HG02981 (cell line): ENCODE results near the gene FAM98C.

Source experiments
- ATAC-seq: cut with Tn5 transposase; IDR thresholded peaks from one replicate; pipeline ENCODE4 v1.9.1; 2021; ENCODE audit warnings: mild to moderate bottlenecking, moderate library complexity; ENCODE audit not compliant: unreplicated experiment

The FAM98C gene

DNA sequence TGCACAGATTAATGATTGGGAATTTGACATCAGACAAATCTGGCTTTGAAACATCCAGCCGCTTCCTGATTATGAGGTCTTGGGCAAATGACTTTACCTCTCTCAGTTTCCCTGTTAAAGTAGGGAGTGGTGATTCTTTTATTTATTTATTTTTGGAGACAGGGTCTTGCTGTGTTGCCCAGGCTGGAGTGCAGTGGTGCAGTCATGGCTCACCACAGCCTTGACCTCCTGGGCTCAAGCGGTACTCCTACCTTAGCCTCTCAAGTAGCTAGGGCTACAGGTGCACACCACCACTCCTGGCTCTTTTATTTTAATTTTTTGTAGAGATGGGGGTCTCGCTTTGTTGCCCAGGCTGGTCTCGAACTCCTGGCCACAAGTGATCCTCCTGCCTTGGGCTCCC, 25.8 kb upstream of the FAM98C start:
- ATAC-seq, result no peak

DNA sequence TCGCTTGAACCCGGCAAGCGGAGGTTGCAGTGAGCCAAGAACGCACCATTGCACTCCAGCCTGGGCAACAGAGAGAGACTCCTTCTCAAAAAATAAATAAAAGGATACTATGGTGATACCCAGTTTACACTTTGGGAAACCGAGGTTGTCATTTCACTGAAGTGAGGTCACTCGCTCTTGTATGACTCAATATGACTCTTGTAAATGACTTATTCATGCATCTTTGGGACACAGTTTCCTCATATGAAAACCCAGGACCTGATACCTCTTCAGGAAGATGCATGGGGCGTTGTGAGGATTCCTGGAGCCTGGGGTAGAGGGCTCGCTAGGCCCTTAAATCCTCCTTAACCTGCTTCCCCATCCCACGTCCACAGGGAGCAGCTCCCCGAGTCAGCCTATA, 24.0 kb upstream of the FAM98C start:
- ATAC-seq, result no peak

DNA sequence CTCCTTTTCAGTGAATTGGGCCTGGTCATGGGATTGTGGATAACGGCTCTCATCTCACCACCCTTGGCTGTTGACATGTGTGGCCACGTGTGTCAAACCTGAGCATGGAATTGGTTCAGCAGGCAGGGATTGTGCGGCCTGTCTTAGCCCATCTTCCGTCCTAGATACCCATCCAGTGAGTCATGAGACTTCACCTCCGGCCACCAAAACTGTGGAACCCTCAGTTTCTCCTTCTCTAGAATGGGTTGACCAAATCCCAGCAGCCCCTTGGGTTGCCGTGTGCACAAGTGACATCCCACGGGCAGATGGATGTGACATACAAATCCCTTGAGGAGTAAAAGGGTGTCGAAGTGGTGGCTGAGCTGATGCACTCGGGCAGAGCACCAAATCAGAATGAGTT, 21.8 kb upstream of the FAM98C start:
- ATAC-seq, result no peak

DNA sequence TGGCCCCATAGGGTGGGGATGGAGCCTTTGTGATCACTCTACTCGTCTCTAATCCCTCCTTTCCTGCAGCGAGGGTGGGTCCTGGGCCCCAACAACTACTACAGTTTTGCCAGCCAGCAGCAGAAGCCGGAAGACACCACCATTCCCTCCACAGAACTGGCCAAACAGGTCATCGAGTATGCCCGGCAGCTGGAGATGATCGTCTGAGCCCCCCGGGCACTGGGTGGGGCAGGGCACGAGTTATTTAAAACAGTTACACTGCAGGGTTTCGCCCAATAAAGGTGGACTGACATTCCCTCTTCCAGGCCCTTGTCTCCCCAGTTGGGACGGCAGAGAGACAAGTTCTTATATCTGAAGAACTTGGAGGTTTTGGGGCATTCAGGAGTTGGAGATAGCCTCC, 19.7 kb upstream of the FAM98C start:
- ATAC-seq, result no peak

- ATAC-seq, result no peak
Measured at GRCh38 chr19:38383743-38384142, 19.1 kb upstream of the FAM98C start.

- ATAC-seq, result no peak
Measured at GRCh38 chr19:38384209-38385027, 18.5 kb upstream of the FAM98C start.

DNA sequence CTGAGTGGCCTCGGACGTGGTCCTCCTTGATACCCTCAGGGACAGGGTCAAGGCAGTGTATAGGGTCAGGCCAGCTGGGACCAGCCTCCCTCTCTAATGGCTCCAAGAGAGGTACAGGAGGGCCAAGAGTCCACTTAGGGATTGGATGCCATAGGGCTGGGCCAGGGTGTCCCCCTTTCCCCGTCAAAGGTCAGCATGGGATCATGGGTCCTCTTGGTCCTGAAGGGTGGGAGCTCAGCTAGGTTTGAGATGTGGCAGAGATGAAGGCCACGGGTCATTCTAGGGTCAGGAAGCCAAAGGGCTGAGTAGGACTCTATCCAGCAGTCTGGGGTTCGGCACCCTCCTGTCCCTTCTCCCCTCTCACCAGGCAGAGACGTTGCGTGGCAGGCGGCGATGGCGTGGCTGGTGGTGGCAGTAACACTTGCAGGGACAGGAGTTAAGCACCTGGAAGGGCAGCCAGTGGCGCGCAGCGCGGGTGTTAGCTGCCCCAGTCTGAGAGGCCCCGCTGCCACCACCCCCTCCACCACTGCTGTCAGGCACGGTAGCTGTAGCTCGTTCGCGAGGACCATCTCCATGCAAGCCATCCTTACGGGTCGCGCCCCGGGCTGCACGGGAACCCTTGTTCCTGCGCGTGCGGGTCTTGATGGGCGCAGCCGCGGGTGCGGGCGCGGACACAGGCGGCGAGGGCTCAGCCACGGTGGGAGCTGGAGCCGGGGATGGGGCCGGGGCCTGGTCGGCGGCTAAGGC, 17.7 kb upstream of the FAM98C start:
- no peak for ATAC-seq

DNA sequence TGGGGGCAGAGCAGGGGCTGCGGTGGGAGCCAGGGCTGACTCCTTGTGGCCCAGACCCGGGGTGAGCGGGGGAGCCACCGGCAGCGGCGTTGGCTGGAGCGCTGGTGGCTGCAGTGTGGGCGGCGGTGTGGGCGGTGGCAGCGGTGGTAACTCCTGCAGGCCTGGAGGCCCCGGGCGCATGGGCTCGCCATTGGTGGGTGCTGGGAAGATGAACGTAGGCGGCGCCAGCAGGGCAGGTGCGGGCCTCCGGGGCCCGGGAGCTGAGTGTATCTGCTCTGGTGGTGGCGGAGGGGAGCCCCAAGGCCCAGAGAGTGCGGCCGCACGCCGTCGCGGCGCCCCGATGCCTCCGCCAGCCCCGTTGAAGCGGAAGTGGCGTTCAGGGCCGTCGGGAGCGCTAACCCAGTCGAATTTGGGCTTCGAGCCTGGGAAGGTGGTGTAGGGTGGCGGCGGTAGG, 17.1 kb upstream of the FAM98C start:
- ATAC-seq, result no peak

DNA sequence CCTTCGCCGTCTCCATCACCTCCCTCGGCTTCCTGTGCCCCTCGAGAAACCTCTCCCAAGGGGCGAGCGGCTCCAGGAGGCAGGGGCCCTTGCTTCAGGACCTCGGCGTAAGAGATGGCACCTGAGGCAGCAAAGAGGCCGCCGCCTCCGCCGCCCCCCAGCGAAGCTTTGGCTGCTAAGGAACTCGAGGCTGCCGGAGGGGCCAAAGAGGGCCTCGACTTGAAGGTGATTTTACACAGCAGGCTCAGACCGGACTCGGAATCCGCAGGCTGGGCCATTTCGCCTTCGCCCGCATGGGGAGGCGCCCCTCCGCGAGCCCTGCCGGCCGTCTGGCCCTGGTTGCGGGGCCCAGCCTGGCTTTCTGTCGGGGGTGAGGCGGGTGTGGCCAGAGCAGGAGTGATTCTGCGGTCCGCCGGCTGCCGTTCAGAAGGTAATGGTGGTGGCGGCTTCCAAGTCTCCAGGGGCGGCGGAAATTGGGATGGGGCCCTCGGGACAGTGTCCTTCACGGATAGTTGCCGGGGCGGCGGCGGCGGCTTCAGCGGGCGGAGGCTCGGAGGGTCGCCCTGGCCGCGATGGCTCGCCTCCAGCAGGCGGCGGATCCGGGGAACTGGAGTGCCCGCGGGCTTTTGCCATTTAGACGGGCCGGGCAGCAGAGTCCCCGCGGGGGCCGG, 16.5 kb upstream of the FAM98C start:
- ATAC-seq, result no peak

DNA sequence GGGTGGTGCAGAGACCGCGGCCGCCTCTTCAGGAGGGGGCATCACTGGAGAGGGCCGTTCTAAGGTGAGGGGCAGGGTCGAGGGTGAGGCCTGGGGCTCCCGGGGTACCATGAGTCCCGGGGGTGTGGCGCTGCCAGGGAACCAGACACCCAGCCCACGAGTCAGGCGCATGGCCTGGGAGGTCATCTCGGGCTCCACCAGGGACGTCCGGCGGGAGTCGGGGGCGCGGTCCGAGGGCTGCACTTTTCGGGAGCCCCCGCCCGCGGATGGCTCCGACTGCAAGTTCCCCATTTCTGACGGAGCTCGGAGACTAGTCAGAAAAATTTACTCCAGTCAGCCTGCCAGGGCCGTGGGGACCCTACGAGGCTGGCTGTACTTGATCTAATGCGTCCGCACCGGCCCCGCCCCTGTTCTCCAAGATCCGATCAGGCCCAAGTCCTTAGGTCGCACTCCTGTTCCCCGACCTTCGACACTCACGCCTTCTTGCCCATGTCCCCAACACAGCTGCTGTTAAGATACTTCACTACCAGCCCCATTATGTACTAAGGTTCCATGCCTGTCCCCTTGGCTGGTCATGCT, 15.8 kb upstream of the FAM98C start:
- ATAC-seq, result no peak

GRCh38 chr19:38387550-38388348, 15.1 kb upstream of the FAM98C start, which contains the start of gene GGN:
Gene GGN (minus strand): TSS chr19:38388034. CDS start chr19:38387261, 773 bp downstream.
- no peak for ATAC-seq

DNA sequence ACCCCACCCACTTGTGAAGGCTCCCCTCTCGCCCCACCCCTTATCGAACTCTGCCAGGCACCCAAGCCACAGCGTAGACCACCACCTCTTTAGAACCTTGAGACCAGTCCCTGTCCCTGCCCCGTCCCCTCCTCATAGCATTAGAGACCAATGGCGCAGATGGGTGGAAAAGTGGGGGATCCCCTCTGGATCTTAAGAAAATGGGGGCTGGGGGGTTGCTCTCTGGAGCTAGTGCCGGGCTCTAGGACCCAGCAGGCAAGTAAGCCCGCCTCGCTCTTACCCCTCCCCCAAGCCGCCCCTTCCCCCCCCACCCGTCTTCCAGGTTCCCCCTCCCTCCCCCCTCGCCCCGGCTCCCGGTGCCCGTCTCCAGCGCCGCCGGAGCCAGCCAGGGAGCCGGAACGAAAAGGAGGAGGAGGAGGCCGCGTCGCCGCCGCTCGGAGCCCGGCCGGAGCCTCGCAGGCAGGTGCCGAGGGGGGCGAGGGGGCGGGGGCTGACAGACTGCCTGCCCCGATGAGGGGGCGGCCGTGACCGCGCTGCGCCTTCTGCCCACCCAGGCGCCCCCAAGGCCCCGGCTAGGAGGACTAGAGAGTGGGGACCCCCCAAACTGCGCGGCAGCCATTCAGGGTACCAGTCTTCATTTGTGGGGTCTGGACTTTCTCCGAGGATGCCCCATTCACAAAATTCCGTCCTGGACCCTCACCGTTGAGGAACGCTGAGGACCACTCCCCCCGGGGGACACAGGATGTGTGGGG, 14.4 kb upstream of the FAM98C start, which contains the start of gene SPRED3:
SPRED3 (plus strand) TSS at position 349 of the 752 bp plus-strand sequence. CDS start 1,606 bp downstream, outside the sequence.
- ATAC-seq, result no peak

DNA sequence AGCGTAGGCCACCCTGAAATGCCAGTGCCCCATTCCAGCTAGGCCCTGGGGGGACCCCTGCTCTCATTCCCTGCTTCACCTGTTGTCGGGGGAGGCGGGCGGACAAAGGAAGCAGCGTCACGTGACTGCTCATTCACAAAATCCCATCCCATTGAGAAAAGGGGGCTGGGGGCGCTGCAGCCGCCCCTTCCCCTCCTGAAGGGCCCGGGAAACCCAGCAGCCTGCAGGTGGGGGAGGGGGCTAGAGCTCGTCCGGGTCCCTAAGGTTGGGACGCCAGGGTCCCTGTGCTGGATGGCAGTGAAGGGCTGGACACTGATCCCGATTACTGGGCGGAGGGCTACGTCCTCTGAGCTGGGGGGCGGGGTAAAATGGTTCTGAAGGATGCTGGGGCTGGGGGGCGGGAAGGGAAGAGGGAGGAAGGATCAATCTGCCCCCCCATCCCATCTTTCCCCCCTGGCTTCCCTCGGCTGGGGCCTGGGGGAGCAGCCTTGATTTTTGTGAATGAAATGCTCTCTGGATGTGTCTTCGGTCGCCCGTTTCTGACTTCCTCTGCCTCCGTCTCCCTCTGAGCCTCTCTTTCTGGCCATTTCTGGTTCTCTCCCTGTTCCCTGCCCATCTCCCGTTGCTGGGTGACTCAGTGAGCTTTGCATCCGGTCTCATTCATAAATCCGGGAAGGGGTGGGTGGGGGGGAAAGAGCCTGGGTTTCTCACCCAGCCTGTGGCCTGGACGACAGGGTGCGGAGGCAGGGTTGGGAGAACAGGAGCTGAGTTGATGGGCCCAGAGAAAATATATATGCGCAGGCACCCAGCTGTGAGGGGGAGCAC, 13.6 kb upstream of the FAM98C start:
- ATAC-seq, result no peak

- no peak for ATAC-seq
Measured at GRCh38 chr19:38389957-38390924, 12.7 kb upstream of the FAM98C start.

- ATAC-seq, result no peak
Measured at GRCh38 chr19:38391911-38392464, 10.9 kb upstream of the FAM98C start.

- ATAC-seq, result no peak
Measured at GRCh38 chr19:38392707-38393308, 10.1 kb upstream of the FAM98C start.

- no peak for ATAC-seq
Measured at GRCh38 chr19:38394488-38394887, 8.4 kb upstream of the FAM98C start.
